HG03108 (cell line): ENCODE data around the gene TNFSF11.

Source experiments
- ATAC-seq: cut with Tn5 transposase; IDR thresholded peaks from one replicate; pipeline ENCODE4 v1.9.1; 2021; ENCODE audit warnings: moderate library complexity; ENCODE audit not compliant: unreplicated experiment

Gene TNFSF11

DNA sequence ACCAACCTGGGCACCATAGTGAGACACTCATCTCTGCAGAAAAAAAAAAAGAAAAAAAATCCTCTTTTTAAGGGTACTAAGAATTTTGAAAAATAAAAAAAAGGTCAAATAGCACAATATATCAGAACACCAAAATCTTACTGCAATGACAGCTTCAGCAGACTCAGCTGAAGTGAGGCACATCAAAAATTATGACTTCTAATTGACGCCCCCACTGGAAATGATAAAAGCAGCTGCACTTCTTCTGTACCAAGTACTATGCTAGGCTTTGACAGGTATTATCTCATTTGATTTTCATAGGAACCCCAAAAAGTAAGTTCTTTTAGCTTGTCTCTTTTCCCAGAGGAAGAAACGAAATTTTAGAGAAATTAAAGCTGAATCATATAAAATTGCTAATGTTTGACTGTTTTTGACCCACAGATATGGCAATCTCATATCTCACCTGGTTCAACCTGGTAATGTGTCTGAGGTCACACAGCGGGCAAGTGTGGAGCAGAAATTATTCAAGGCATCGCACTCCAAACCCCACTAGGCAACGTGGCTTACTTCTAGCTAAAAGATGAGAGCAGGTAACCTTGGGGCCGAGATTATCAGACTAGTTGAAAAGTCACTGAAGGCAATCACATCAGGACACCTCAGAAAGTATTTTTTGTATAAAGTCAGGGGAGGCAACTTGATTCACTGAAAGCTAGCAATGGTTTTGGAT is 78.1 kb downstream of the TNFSF11 start:
- ATAC-seq, result no peak

DNA sequence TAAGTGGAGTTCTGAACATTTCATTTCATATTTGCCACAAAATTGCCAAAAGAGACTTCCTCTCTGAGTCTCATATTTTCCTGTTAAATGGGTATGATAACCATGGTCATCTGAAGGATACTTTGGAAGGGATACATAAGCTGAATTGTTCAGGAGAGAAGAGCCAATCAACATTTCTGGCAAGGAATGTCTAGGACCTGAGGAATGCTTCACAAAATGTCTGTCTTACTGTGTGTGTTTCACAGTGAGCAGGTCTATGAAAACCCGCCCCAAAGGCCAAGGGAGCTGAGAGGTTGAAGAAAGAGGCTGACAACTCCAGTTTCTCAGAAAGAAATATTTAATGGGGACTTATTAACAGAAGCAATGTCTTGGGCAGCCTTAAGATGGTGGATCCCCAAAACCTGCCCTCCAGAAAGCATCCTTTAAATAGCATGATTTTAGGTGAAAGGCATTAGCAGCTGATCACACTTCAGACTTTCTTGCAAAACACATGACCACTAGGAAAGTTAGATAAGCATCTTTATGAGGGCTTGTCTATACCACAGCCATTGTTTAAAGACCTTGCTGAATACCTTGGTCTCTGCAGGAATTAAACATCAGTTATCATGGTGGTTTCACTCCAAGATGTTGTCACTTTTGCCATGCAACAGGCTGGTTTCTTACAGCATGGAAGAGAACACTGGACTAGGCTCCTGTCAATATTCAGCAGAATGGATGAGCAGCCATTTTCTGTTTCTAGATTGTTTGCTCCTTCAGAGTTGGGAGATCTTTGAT is 78.9 kb downstream of the TNFSF11 start:
- ATAC-seq, result no peak

DNA sequence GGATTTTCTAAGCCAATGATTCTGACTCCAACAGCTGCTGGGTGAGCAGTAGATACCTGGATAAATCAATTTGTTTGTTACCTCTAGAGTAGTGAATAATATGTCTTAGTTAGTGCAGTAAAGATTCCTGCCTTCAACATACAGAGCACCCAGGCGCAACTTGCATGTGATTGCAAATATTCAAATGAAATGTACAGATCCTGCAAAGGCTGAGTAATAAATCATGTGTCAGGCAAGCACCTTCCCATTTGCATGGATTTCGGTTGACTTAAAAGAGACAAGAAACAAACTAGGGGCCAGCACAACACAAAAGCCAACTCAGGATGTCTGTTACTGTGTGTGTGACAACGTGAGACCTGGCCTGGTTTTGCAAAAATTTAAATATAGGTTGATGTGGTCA is 79.7 kb downstream of the TNFSF11 start:
- ATAC-seq, result no peak

DNA sequence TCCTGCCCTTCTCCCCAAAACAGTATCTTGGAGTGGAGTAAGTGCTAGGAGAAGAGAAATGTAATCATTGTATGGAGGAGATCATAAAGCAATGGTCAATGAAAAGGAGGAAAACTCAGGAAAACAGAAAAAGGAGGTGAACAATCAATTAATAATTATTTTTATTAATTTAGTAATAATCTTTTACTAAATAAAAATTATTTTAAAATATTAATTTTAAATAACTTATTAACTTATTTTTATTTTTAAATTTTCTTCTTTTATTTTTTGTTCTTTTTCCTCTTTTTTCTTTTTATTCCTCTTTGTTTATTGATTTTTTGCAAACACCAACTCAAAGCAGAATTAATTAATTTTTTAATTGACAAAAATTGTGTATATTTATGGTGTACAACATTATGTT is 80.3 kb downstream of the TNFSF11 start:
- no peak for ATAC-seq

DNA sequence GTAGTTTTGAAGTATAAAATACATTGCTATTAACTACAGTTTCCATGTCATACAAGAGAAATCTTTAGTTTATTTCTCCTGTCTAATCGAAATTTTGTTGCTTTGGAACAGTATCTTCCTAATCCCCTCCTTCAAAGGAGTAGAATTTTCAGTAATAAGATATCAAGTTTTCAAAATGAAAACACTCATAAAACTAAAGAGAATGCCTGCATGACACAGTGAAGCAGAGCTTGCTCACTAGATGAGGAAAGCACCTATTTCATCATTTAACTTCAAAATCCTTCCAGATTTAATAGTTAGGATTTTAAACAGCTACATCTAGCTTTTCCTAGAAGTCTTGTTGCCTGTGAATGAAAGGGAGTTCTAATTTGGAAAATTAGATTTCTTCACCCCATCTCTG is 80.8 kb downstream of the TNFSF11 start:
- no peak for ATAC-seq

DNA sequence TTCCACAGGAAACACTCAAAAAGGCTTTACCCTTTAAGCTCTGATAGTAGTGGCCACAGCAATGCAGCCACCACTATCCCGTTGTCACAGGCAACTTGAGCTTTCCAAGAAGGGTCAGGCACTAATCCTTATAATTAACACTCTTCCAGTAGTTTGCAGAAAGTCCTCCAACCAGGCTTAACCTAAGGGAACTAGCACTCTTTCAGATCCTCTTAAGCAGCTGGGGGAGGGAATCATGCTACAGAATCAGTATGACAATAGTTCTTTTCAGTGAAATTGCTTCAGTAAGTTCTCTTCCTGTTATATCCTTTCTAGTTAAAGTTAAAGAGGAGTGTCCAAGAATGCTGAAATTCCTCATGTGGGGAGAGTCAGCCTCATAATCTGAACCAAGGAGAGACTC is 82.2 kb downstream of the TNFSF11 start:
- ATAC-seq, result no peak

DNA sequence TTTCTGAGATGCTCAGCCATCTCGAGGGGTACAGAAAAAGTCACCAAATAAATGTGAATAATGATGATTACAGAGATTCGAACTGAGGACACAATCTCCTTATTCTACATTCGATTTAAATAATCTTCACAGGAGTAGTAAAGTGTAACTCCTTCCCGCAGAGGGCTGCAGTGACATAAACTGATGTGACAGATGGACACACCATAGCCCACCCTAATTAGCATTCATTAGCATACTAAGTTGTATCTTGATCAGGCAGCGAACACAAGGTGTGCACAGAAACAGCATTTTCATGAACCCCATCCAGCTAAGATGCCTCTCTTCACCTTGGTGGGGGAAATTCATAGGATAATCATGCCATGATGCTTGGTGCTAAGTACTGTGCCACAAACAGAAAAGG is 83.0 kb downstream of the TNFSF11 start:
- no peak for ATAC-seq
